HepG2 (cell line): ENCODE measurements around the gene TTLL13. TPM values are rescaled to one million over a fixed set of nuclear protein-coding genes. Genes with fewer than 3 reads are reported as not detected.

Source experiments
- ATAC-seq: fragments of 200-7000 bp; cut with Tn5 transposase; 3 replicates; pipeline ENCODE4 v1.9.1; 2020; ENCODE audit warnings: mild to moderate bottlenecking, moderate library complexity
- BruUV-seq: library from RNA; stranded (reverse); fragments of 400-500 nt; replicated peaks from 2 replicates; lab custom pipeline; 2021; lab: Mats Ljungman, UMichigan
- CTCF ChIA-PET: fragments of 300-600 bp; formaldehyde crosslinking; extraction: SDS; loops from one replicate; lab custom pipeline; 2021; ENCODE audit warnings: low total read pairs, inconsistent platforms, low intra/inter-chr PET ratio; lab: Yijun Ruan, JAX
- POLR2A ChIA-PET: fragments of 350-600 bp; sonication (Branson Sonifier 250); formaldehyde crosslinking; loops from one replicate; lab custom pipeline; 2020; ENCODE audit warnings: antibody characterized with exemption, inconsistent platforms; lab: Yijun Ruan, JAX
- DNase-seq: peaks from one replicate; pipeline ENCODE4 v3.0.0-alpha.2; 2015; ENCODE audit warnings: low spot score
- FAIRE-seq: peaks from 3 replicates; lab custom pipeline; 2011; peaks lifted over from hg19 to GRCh38; lab: Jason Lieb, UNC
- H2AFZ ChIP-seq: one replicate; pipeline ENCODE4 v1.6.1; 2011; ENCODE audit warnings: low read length, inconsistent platforms
- H3K27ac ChIP-seq: fragments of 300-600 bp; 3 replicates; pipeline ENCODE4 v1.8.0; 2011; ENCODE audit warnings: mixed run types, mild to moderate bottlenecking, mixed read lengths, low read length, inconsistent platforms; ENCODE audit not compliant: insufficient read depth; ENCODE audit errors: extremely low read length
- H3K27me3 ChIP-seq, 2 experiments: fragments of 200-600 bp in 1 of 2; 2 replicates in 1 of 2; 3 replicates in 1 of 2; pipeline versions ENCODE4 v1.6.0 to v1.8.0; 2011; ENCODE audit warnings: low read length in 2 of 2, mild to moderate bottlenecking in 2 of 2, moderate library complexity in 2 of 2, inconsistent platforms in 1 of 2; ENCODE audit not compliant: insufficient read depth in 2 of 2, control insufficient read depth in 1 of 2
- H3K36me3 ChIP-seq, 2 experiments: fragments of 200-600 bp in 1 of 2; replicated peaks in 1 of 2; 2 replicates in 1 of 2; 3 replicates in 1 of 2; pipeline versions ENCODE4 v1.5.1 to v1.8.0; 2011; ENCODE audit warnings: low read length in 2 of 2, inconsistent platforms in 1 of 2; ENCODE audit not compliant: insufficient read depth in 2 of 2, control insufficient read depth in 1 of 2
- H3K4me1 ChIP-seq: 2 replicates; pipeline ENCODE4 v1.5.1; 2012; ENCODE audit warnings: low read length, inconsistent platforms; ENCODE audit not compliant: insufficient read depth
- H3K4me2 ChIP-seq: 2 replicates; pipeline ENCODE4 v1.6.0; 2011; ENCODE audit warnings: low read depth, low read length, inconsistent platforms
- H3K4me3 ChIP-seq, 3 experiments: fragments of 200-600 bp in 1 of 3; sonication (generic), shearing (Covaris generic) in 1 of 3; replicated peaks in 1 of 3; 2 replicates each; pipeline ENCODE4 v1.5.1; 2011 to 2016; ENCODE audit warnings: low read length in 3 of 3, inconsistent platforms in 2 of 3, low read depth in 2 of 3, mild to moderate bottlenecking in 2 of 3, control low read depth in 1 of 3, mixed read lengths in 1 of 3; ENCODE audit not compliant: insufficient read depth in 1 of 3
- H3K79me2 ChIP-seq: one replicate; pipeline ENCODE4 v1.6.1; 2011; ENCODE audit warnings: low read length, inconsistent platforms; ENCODE audit not compliant: insufficient read depth
- H3K9ac ChIP-seq: 2 replicates; pipeline ENCODE4 v1.6.0; 2011; ENCODE audit warnings: mild to moderate bottlenecking, low read depth, low read length, inconsistent platforms; ENCODE audit not compliant: insufficient read depth
- H3K9me3 ChIP-seq: 2 replicates; pipeline ENCODE4 v1.5.1; 2012; ENCODE audit warnings: mild to moderate bottlenecking, low read length
- H4K20me1 ChIP-seq: 2 replicates; pipeline ENCODE4 v1.6.0; 2011; ENCODE audit warnings: inconsistent platforms, mild to moderate bottlenecking, low read length, moderate library complexity; ENCODE audit not compliant: insufficient read depth
- DRAP1 ChIP-seq: IDR thresholded peaks from 2 replicates; pipeline ENCODE4 v1.6.1; 2016; ENCODE audit warnings: missing genetic modification reagents, missing compliant biosample characterization
- GATAD1 ChIP-seq: IDR thresholded peaks from 2 replicates; pipeline ENCODE4 v1.6.1; 2016; ENCODE audit warnings: missing genetic modification reagents, missing compliant biosample characterization
- GPN1 ChIP-seq: sonication (generic); formaldehyde crosslinking; IDR thresholded peaks from 2 replicates; pipeline ENCODE4 v1.5.1; 2020; ENCODE audit warnings: missing genetic modification reagents, borderline replicate concordance
- HMGA1 ChIP-seq: sonication (generic); formaldehyde crosslinking; conservative IDR thresholded peaks from 2 replicates; pipeline ENCODE4 v1.4.0; 2020; ENCODE audit warnings: missing genetic modification reagents
- HMGXB4 ChIP-seq, 2 experiments: sonication (generic) in 1 of 2; formaldehyde crosslinking in 1 of 2; IDR thresholded peaks; 2 replicates each; pipeline versions ENCODE4 v1.4.0 to v1.6.1; 2018 to 2020; ENCODE audit warnings: missing genetic modification reagents in 2 of 2, borderline replicate concordance in 1 of 2, low read depth in 1 of 2, mild to moderate bottlenecking in 1 of 2, missing biosample characterization in 1 of 2
- NR2C2 ChIP-seq: sonication (generic); formaldehyde crosslinking; IDR thresholded peaks from 2 replicates; pipeline ENCODE4 v1.4.0; 2020; ENCODE audit warnings: missing genetic modification reagents, mild to moderate bottlenecking, moderate library complexity, borderline replicate concordance
- POLR2AphosphoS5 ChIP-seq: IDR thresholded peaks from 2 replicates; pipeline ENCODE4 v1.6.1; 2012; ENCODE audit warnings: low read depth, low read length
- TEAD2 ChIP-seq: sonication (generic); formaldehyde crosslinking; IDR thresholded peaks from 2 replicates; pipeline ENCODE4 v1.9.0; 2021; ENCODE audit warnings: missing genetic modification reagents
- YY1 ChIP-seq: IDR thresholded peaks from 2 replicates; pipeline ENCODE4 v1.6.1; 2011; ENCODE audit warnings: low read length, low read depth, moderate library complexity, mild to moderate bottlenecking; ENCODE audit not compliant: insufficient read depth, insufficient replicate concordance
- ZFP91 ChIP-seq: sonication (generic); formaldehyde crosslinking; IDR thresholded peaks from 2 replicates; pipeline ENCODE4 v1.9.0; 2022; ENCODE audit warnings: missing genetic modification reagents, mild to moderate bottlenecking, borderline replicate concordance
- ZNF205 ChIP-seq: IDR thresholded peaks from 2 replicates; pipeline ENCODE4 v1.6.1; 2018; ENCODE audit warnings: missing biosample characterization, missing genetic modification reagents
- ZNF251 ChIP-seq: sonication (generic); formaldehyde crosslinking; IDR thresholded peaks from 2 replicates; pipeline ENCODE4 v1.9.0; 2021; ENCODE audit warnings: mild to moderate bottlenecking, missing genetic modification reagents
- ZNF333 ChIP-seq: sonication (generic); formaldehyde crosslinking; IDR thresholded peaks from 2 replicates; pipeline ENCODE4 v1.4.0; 2020; ENCODE audit warnings: mild to moderate bottlenecking, missing genetic modification reagents, borderline replicate concordance
- ZNF34 ChIP-seq: sonication (generic); formaldehyde crosslinking; IDR thresholded peaks from 2 replicates; pipeline ENCODE4 v1.4.0; 2020; ENCODE audit warnings: mild to moderate bottlenecking, missing genetic modification reagents, borderline replicate concordance
- ZNF414 ChIP-seq: sonication (generic); formaldehyde crosslinking; IDR thresholded peaks from 2 replicates; pipeline ENCODE4 v1.5.0; 2020; ENCODE audit warnings: missing genetic modification reagents
- WGBS: methylation state at CpG from one replicate; pipeline ENCODE4 v1.1.6; 2017; ENCODE audit warnings: low lambda C conversion rate; 5-methylcytosine and 5-hydroxymethylcytosine counted together
- in situ Hi-C: cut with HindIII; loops from 2 replicates; pipeline ENCODE4 v1.10.0; 2017; ENCODE audit warnings: low pct_unique_long_range_greater_than_20kb; ENCODE audit not compliant: extremely low pct_ligation_motif_present
- intact Hi-C: fragments of 100-400 bp; cut with micrococcal nuclease; formaldehyde crosslinking; loops from one replicate; pipeline ENCODE4 v1.10.0; 2022; ENCODE audit not compliant: unreplicated experiment
- polyA plus RNA-seq, 8 experiments: library from polyadenylated mRNA; depleted of rRNA in 3 of 8; stranded (reverse) in 7 of 8; unstranded in 1 of 8; fragments of >200 nt; fragmentation: Illumina TruSeq in 4 of 8; extraction: Trizol in 4 of 8; gene quantifications; 2 replicates each; pipeline versions ENCODE4 v1.2.1 to v1.2.3, GENCODE V29; 2011 to 2016; ENCODE audit warnings: low read depth in 4 of 8, missing spikeins in 1 of 8, mixed read lengths in 1 of 8; ENCODE audit not compliant: insufficient read depth in 1 of 8
- total RNA-seq, 5 experiments: library from RNA; depleted of rRNA; stranded (reverse); fragments of >200 nt; fragmentation: Illumina TruSeq; extraction: Trizol; gene quantifications; 2 replicates each; pipeline ENCODE4 v1.2.3, GENCODE V29; 2016; ENCODE audit warnings: low read depth in 1 of 5

Gene TTLL13
- total and polyA plus RNA-seq, 2 of the 13 experiments (the other 11 are each of a cell fraction or from before 2014, with no cell fraction given) = 0.07 to 0.29 TPM

- TF ChIP-seq ZFP91 (CRISPR knock-in tag) = no peak; the same call in 1 of the 2 replicates
These were observed 15.0 kb upstream of the TTLL13 start, which contains the start of gene GDPGP1 (continued) for GRCh38 chr15:90234096-90234988.

GRCh38 chr15:90239371-90239770, 10.0 kb upstream of the TTLL13 start:
- Histone ChIP-seq H4K20me1 (no peaks in the 10 kb centered on the region), H3K27ac (no peak overlapping the region), H3K9ac (no peak overlapping the region), H3K79me2 (no peaks in the 10 kb centered on the region), H3K4me2 (no peak overlapping the region), H3K9me3 (no peaks in the 10 kb centered on the region), H3K27me3 (no peaks in the 10 kb centered on the region; a peak in 1 of 5 replicates), H3K4me3 (no peak overlapping the region), H2AFZ (no peak overlapping the region), H3K36me3 (peaks cover 0 to 12% of the 10 kb centered on the region in 2 experiments; a peak in 2 of 5 replicates), H3K4me1 (peaks cover 21% of the 10 kb centered on the region)
- WGBS = 90% methylated on average over 3 of the region's 3 CpGs
- intact Hi-C loops (no loop called here), in situ Hi-C loops (no loop called here)
- CTCF ChIA-PET = no interaction called here
- FAIRE-seq (no peak), DNase-seq (no peak), ATAC-seq (no peak)
- POLR2A ChIA-PET = interaction anchor here (3.3 kb wide), 1 partner anchor 9 kb away, joined by 12 read pairs; the partner anchor contains the start of gene TTLL13
- no TSS peak for BruUV-seq
- TF ChIP-seq NR2C2 (CRISPR knock-in tag) = no peak
- no peak for TF ChIP-seq ZNF251 (CRISPR knock-in tag)
- TF ChIP-seq HMGXB4 (CRISPR knock-in tag; IDR thresholded peaks at IDR 0.05; ENCODE audit: borderline replicate concordance in 1 of 2, low read depth in 1 of 2) = no peak
- TF ChIP-seq HMGA1 (CRISPR knock-in tag) = no peak
- TF ChIP-seq GATAD1 = no peak
- TF ChIP-seq TEAD2 (CRISPR knock-in tag) = no peak
- TF ChIP-seq ZNF205 = no peak
- TF ChIP-seq GPN1 (CRISPR knock-in tag) = no peak
- no peak for TF ChIP-seq YY1
- no peak for TF ChIP-seq POLR2AphosphoS5
- TF ChIP-seq ZNF333 (CRISPR knock-in tag) = no peak
- no peak for TF ChIP-seq ZNF34 (CRISPR knock-in tag)
- TF ChIP-seq DRAP1 (CRISPR knock-in tag) = no peak
- TF ChIP-seq ZNF414 = no peak
